ENCODE results near the gene TSSK2.

The TSSK2 gene

GRCh38 chr22:19086417-19086816 is 44.7 kb upstream of the TSSK2 start:
- Histone ChIP-seq H3K36me3 (ENCODE audit: control insufficient read depth in 2 of 2, insufficient read depth in 1 of 2, low read length in 2 of 2) (peaks cover 5 to 33% of the 10 kb centered on the region in 2 experiments), H3K9me3 (ENCODE audit: control insufficient read depth, insufficient read depth, low read depth, low read length) (no peaks in the 10 kb centered on the region), H3K4me1 (ENCODE audit: control insufficient read depth, insufficient read depth, low read length) (peaks cover 5% of the 10 kb centered on the region), H3K4me3 (ENCODE audit: low read depth, low read length) (no peak overlapping the region), H3K27ac (ENCODE audit: extremely low read depth, low read depth, low read length) (no peak overlapping the region)
- CTCF ChIA-PET, result interaction anchor here (0.7 to 2.1 kb wide), 3 partner anchors 10 to 42 kb away, joined by 3 to 7 read pairs (median 4); no protein-coding TSS in a partner anchor
- POLR2A ChIA-PET, result no interaction called here
- TF ChIP-seq ZNF624 (tag by site-specific recombination; IDR thresholded peaks at IDR 0.05), result no peak
- no peak for TF ChIP-seq ZNF184 (tag by site-specific recombination; IDR thresholded peaks at IDR 0.05)
- TF ChIP-seq ZFHX2 (tag by site-specific recombination; conservative IDR thresholded peaks at IDR 0.05), result no peak
- TF ChIP-seq ZNF510 (tag by site-specific recombination; IDR thresholded peaks at IDR 0.05; ENCODE audit: insufficient replicate concordance), result no peak
- TF ChIP-seq ZNF623 (tag by site-specific recombination; IDR thresholded peaks at IDR 0.05), result no peak
- TF ChIP-seq ZNF449 (tag by site-specific recombination; IDR thresholded peaks at IDR 0.05), result no peak
- TF ChIP-seq REPIN1 (tag by site-specific recombination; IDR thresholded peaks at IDR 0.05; ENCODE audit: low read depth), result no peak
- TF ChIP-seq ZNF202 (tag by site-specific recombination; IDR thresholded peaks at IDR 0.05; ENCODE audit: borderline replicate concordance), result no peak
- TF ChIP-seq ZNF211 (tag by site-specific recombination; IDR thresholded peaks at IDR 0.05; ENCODE audit: low read depth), result no peak
- TF ChIP-seq OSR2 (tag by site-specific recombination; IDR thresholded peaks at IDR 0.05), result no peak
- no peak for TF ChIP-seq ZNF580 (tag by site-specific recombination; IDR thresholded peaks at IDR 0.05)
- no peak for TF ChIP-seq ZNF558 (tag by site-specific recombination; IDR thresholded peaks at IDR 0.05)
- TF ChIP-seq ZBTB8A (tag by site-specific recombination; IDR thresholded peaks at IDR 0.05), result no peak
- no peak for TF ChIP-seq ZNF501 (tag by site-specific recombination; IDR thresholded peaks at IDR 0.05)
- TF ChIP-seq ZNF664 (tag by site-specific recombination; IDR thresholded peaks at IDR 0.05), result no peak
- TF ChIP-seq PBX3 (CRISPR knock-in tag; IDR thresholded peaks at IDR 0.05), result no peak
- TF ChIP-seq ZBTB10 (tag by site-specific recombination; IDR thresholded peaks at IDR 0.05), result no peak
- TF ChIP-seq ZNF596 (tag by site-specific recombination; IDR thresholded peaks at IDR 0.05), result no peak

GRCh38 chr22:19086896-19087295 is 44.2 kb upstream of the TSSK2 start:
- Histone ChIP-seq H3K4me3 (ENCODE audit: low read depth, low read length) (no peak overlapping the region), H3K9me3 (ENCODE audit: control insufficient read depth, insufficient read depth, low read depth, low read length) (no peaks in the 10 kb centered on the region), H3K36me3 (ENCODE audit: control insufficient read depth in 2 of 2, insufficient read depth in 1 of 2, low read length in 2 of 2) (peaks cover 1 to 28% of the 10 kb centered on the region in 2 experiments; a peak in 2 of 3 replicates), H3K4me1 (ENCODE audit: control insufficient read depth, insufficient read depth, low read length) (peaks cover 5% of the 10 kb centered on the region), H3K27ac (ENCODE audit: extremely low read depth, low read depth, low read length) (no peak overlapping the region)
- ChIA-PET CTCF (no interaction called here), POLR2A (no interaction called here)
- no peak for TF ChIP-seq ZNF23 (tag by site-specific recombination; IDR thresholded peaks at IDR 0.05; ENCODE audit: borderline replicate concordance)
- no peak for TF ChIP-seq ZSCAN16 (tag by site-specific recombination; IDR thresholded peaks at IDR 0.05)
- no peak for TF ChIP-seq ZNF707 (tag by site-specific recombination; IDR thresholded peaks at IDR 0.05)
- peak; percentile 59 for TF ChIP-seq BCL6B (tag by site-specific recombination; IDR thresholded peaks at IDR 0.05)
- no peak for TF ChIP-seq ZNF596 (tag by site-specific recombination; IDR thresholded peaks at IDR 0.05)
- no peak for TF ChIP-seq ZNF248 (tag by site-specific recombination; IDR thresholded peaks at IDR 0.05)
- no peak for TF ChIP-seq GLI4 (tag by site-specific recombination; IDR thresholded peaks at IDR 0.05)
